GM15510 (cell line): ENCODE results near the gene COL16A1.

Experiments
- POLR2A ChIP-seq: IDR thresholded peaks from 3 replicates; pipeline ENCODE4 v1.6.1; 2011; ENCODE audit warnings: borderline replicate concordance; ENCODE audit not compliant: insufficient read length; ENCODE audit errors: extremely low read depth

COL16A1 gene

DNA sequence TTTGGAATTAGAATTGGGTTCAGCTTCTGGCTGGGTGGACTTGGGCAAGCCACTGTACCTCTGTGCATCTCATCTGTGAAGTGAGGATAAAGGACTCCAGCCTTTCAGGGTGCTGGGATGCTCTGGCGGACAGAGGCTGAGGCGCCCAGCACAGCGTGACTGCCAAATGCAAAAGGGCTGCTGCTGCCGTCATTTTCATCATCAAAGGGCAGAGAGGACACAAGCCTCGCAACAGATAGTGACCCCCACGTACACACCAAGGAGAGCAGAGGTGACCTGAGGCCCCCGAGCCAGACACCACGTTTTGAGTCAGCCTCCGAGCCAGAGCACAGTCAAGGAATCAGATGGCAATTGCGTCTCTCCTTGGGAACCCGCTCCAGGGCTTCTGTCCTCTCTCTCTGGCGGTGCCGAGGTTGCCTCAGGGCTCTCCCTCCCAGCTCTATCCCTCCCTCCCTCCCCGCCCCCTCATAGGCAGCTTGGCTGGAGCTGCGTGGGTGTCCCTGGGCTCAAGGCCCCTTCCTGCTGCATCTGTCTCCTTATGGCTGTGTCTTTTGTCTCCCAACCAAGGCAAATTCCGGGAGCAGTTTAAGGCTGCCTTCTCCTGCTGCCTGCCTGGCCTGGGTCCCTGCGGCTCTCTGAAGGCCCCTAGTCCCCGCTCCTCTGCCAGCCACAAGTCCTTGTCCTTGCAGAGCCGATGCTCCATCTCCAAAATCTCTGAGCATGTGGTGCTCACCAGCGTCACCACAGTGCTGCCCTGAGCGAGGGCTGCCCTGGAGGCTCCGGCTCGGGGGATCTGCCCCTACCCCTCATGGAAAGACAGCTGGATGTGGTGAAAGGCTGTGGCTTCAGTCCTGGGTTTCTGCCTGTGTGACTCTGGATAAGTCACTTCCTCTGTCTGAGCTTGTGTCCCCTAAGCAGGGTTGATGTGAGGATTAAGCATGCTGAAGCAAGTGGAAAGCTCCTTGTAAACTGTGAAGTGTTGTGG is 77.3 kb downstream of the COL16A1 start:
- no peak for TF ChIP-seq POLR2A

DNA sequence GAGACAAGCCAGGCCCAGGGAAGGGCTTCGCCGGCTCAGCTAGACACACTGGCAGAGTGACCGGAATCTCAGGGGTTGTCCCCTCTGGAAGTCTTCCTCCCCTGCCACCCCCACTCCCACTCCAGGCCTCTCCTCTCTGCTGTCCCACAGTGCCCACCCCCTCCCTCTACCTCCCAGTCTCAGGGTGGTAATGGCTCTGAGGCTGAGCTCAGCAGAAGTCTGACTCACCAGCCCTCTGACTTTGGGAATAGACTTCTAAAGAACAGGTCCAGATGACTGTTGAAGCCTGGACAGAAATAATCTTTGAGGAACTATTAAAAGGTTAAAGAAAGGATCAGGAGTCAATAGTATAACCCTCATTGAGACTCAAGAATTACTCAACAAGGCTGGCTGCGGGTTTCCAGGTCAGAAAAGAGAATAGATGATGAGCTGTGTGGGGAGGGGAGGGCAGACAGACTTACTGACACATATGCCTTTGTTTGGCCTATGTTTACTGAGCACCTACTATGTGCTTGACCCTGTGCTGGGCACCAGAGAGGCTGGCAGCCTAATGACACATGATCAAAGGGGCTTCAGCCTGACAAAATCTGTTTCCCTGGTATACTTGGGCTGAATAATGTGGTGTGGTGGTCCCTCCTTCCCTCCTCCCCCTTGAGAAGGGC is 78.1 kb downstream of the COL16A1 start:
- TF ChIP-seq POLR2A = no peak

DNA sequence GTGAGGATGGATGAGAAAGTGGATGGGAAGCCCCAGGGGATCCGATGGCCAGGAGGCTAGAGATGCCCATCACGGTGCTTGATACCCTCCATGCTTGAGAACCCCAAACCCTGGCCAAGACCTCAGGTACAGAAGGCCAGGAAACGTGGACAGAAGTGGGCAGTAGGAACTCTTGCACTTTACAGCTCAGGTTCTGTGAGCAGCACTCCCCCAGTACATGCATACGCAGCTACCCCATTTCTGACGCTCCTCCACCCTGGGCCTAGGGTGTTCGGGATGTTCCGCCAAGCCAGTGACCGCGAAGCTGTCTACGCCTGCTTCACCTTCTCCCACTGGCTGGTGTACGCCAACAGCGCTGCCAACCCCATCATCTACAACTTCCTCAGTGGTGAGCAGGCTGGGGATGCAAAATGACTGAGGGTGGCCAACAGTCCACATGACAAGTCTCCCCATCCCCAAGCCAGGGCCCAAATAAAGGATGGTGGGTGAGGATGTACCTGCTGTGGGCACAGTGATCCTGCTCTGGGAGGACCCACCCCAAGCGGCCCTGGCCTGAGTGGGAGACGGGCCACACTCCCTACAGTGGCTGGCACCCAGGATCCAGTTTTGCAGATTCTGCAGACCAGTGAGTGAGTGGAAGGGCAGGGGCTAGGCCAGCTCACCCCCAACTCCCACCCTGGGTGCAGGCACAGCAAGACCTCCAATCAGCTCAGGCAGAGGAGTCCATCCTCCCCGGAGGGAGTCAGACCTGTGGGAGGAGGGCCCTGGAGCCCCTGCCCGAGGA is 78.9 kb downstream of the COL16A1 start:
- TF ChIP-seq POLR2A = no peak

DNA sequence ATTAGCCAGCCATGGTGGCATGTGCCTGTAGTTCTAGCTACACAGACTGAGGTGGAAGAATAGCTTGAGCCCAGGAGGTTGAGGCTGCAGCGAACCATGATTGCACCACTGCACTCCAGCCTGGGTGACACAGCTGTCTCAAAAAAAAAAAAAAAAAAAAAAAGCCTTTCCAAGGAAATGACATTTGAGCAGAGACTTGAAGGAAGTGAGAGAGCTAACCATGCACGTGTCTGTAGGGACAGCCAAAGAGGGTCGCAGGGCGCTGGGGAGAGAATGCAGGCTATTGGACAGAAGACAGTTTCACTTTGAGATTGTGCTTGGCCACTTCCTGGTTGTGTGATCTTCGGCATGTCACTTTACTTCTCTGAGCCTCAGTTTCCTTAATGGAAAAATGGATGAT is 79.5 kb downstream of the COL16A1 start:
- no peak for TF ChIP-seq POLR2A

DNA sequence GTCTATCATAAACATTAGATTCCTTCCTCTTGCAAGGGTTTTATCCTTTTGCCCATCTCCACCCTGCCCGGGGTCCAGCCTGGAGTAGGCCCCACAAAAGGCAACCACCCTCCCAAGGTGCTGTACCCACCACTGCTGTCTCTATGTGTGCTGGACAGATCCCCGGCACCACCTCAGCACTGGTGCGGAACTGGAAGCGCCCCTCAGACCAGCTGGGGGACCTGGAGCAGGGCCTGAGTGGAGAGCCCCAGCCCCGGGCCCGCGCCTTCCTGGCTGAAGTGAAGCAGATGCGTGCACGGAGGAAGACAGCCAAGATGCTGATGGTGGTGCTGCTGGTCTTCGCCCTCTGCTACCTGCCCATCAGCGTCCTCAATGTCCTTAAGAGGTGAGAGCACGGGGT is 80.5 kb downstream of the COL16A1 start:
- TF ChIP-seq POLR2A = no peak

DNA sequence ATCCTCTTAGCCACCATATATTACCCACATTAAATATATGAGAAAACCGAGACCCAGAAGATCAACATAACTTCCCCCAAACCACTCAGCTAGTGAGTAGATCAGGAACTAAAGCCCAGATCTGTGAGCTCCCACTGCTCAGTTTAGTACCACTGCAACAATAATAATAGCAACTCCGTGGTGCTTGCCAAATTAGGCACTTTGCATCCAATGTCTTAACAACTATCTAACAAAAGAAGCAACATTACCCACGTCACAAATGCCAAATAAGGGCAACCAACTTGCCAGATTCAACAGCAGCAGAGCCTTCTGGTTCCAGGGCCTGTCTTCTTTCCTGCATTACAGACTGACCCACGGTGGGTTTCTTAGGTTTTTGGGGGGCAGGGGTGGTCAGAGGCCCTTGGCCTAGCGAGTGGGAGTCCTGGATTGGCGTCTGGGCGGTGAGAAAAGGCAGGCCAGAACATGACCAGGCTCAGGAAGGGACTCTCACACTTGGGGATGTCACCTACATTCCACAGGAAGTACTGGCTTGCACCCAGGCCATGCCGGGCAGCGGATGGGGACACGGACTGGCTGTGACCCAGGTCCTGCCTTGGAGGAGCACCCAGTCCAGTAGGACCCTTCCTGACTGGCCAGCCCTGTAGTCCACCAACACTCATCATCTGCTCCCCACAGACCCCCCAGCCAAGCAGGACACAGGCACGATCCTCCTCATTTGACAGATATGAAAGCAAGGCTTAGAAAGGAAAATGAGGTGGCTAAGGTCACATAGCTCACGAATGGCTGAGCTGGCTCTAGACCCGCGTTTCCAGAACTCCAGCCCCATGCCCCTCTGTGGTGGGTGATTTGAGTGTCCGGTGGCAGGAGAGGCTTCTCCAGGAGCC is 81.7 kb downstream of the COL16A1 start:
- TF ChIP-seq POLR2A = no peak

DNA sequence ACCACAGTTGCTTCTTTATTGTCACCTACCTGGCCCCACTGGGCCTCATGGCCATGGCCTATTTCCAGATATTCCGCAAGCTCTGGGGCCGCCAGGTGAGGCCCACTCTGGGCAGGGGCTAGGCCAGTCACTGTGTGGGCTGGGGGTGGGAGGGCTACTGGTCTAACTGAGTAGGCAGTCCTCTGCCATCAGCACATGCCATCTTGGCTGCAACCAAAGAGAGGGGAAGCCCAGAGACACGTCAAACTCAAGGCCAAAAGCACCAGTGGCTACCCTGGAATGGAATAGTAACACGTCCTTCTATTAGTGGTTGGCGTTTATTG is 82.4 kb downstream of the COL16A1 start:
- no peak for TF ChIP-seq POLR2A

GRCh38 chr1:31620631-31621497 is 83.0 kb downstream of the COL16A1 start:
- TF ChIP-seq POLR2A = no peak

- TF ChIP-seq POLR2A = no peak
Measured at GRCh38 chr1:31618916-31619846, 84.6 kb downstream of the COL16A1 start.

- no peak for TF ChIP-seq POLR2A
Measured at GRCh38 chr1:31617916-31618746, 85.7 kb downstream of the COL16A1 start.

DNA sequence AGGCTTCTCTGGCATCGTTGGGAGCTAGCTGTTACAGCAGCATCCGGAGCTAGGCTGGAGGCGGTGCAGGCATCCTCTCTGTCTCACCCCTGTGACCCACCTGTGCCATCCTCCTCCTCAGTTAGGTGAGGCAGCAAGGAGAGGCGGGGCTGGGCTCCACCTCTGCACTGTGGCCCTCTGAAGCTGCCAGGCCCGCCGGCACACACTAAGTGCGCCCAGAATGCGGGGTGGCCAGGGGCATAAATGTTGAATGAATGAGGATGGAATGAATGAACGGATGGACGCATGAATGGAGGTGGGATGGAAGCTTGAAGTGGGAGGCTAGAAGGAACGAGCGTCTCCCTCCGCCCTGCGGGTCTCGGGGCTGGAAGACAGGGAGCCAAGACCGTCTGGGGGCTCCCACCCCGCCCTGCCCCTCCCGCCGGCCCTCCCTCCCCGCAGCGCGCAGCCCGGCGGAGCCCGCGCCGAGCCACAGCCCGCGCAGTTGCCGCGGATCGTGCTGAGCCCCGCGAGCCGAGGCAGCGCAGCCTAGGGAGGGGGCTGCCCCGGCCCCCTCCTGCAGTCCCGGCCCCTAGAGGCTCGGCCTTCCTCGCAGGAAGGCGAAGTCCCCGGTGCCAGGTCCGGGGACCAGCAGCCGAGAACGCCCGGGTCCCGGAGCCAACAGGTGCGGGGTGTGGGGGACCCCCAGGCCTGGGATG is 86.5 kb downstream of the COL16A1 start, which contains the start of gene HCRTR1:
Gene HCRTR1, plus strand, starts transcription at position 472 of the 698 bp plus-strand sequence. CDS start 1,504 bp downstream, outside the sequence.
- no peak for TF ChIP-seq POLR2A
